PC-9 (cell line): ENCODE data around the gene SAP130. TPM values are rescaled to one million over a fixed set of nuclear protein-coding genes. Genes with fewer than 3 reads are reported as not detected.

Experiments
- BruUV-seq: library from RNA; stranded (reverse); fragments of 400-500 nt; replicated peaks from 2 replicates; lab custom pipeline; 2021; lab: Mats Ljungman, UMichigan
- CTCF ChIA-PET: fragments of 300-600 bp; sonication (Branson Sonifier 250); formaldehyde crosslinking; loops from one replicate; lab custom pipeline; 2022; ENCODE audit warnings: antibody characterized with exemption; lab: Charles Lee
- POLR2A ChIA-PET: fragments of 300-600 bp; sonication (Branson Sonifier 250); formaldehyde crosslinking; loops from one replicate; lab custom pipeline; 2022; ENCODE audit warnings: antibody characterized with exemption; ENCODE audit not compliant: unreplicated experiment; lab: Charles Lee
- DNase-seq, 2 experiments: peaks; one replicate each; pipeline versions ENCODE4 v3.0.0 to v3.0.0-alpha.2; 2015 to 2022; ENCODE audit warnings: mixed read lengths in 1 of 2
- H2AFZ ChIP-seq: fragments of 200-600 bp; sonication (generic); 2 replicates; pipeline ENCODE4 v1.8.1; 2017; ENCODE audit warnings: antibody characterized with exemption
- H3F3A ChIP-seq: fragments of 200-600 bp; sonication (generic); 2 replicates; pipeline ENCODE4 v1.8.1; 2017; ENCODE audit warnings: antibody characterized with exemption, mild to moderate bottlenecking, low read depth; ENCODE audit not compliant: insufficient read depth
- H3K27ac ChIP-seq: fragments of 200-600 bp; sonication (generic); 2 replicates; pipeline ENCODE4 v1.6.1; 2016; ENCODE audit warnings: mixed run types
- H3K27me3 ChIP-seq: fragments of 200-600 bp; sonication (generic); 2 replicates; pipeline ENCODE4 v1.6.1; 2016; ENCODE audit warnings: low read depth, mixed run types; ENCODE audit not compliant: insufficient read depth
- H3K36me3 ChIP-seq: fragments of 200-600 bp; sonication (generic); 2 replicates; pipeline ENCODE4 v1.6.1; 2016; ENCODE audit warnings: low read depth, mixed run types
- H3K4me1 ChIP-seq: fragments of 200-600 bp; sonication (generic); replicated peaks from 2 replicates; pipeline ENCODE4 v1.6.1; 2016; ENCODE audit warnings: mixed run types; ENCODE audit not compliant: insufficient read depth
- H3K4me2 ChIP-seq: fragments of 200-600 bp; sonication (generic); 2 replicates; pipeline ENCODE4 v1.6.1; 2017; ENCODE audit warnings: mixed run types
- H3K4me3 ChIP-seq: fragments of 200-600 bp; sonication (generic); 2 replicates; pipeline ENCODE4 v1.6.1; 2016; ENCODE audit warnings: mixed run types
- H3K79me2 ChIP-seq: fragments of 200-600 bp; sonication (generic); 2 replicates; pipeline ENCODE4 v1.6.1; 2017; ENCODE audit warnings: low read depth, mixed run types
- H3K9me2 ChIP-seq: fragments of 200-600 bp; sonication (generic); 2 replicates; pipeline ENCODE4 v1.8.1; 2017; ENCODE audit warnings: mild to moderate bottlenecking; ENCODE audit not compliant: insufficient read depth
- H3K9me3 ChIP-seq: fragments of 200-600 bp; sonication (generic); 2 replicates; pipeline ENCODE4 v1.8.1; 2016; ENCODE audit warnings: low read depth; ENCODE audit not compliant: insufficient read depth
- H4K20me1 ChIP-seq: fragments of 200-600 bp; sonication (generic); 2 replicates; pipeline ENCODE4 v1.8.1; 2017; ENCODE audit not compliant: insufficient read depth
- EZH2 ChIP-seq: fragments of 200-600 bp; sonication (generic); IDR thresholded peaks from 2 replicates; pipeline ENCODE4 v1.8.0; 2017; ENCODE audit warnings: antibody characterized with exemption, low read depth
- intact Hi-C: fragments of 100-400 bp; cut with micrococcal nuclease; formaldehyde crosslinking; loops from one replicate; pipeline ENCODE4 v1.10.0; 2022; ENCODE audit not compliant: unreplicated experiment
- total RNA-seq: library from RNA; stranded (reverse); gene quantifications from 2 replicates; pipeline ENCODE4 v1.2.3, GENCODE V29; 2021
- TF ChIP-seq, protein P1 (sequence below): fragments of 200-600 bp; sonication (generic); conservative IDR thresholded peaks from 2 replicates; pipeline ENCODE4 v1.6.1; 2017; ENCODE audit warnings: mixed run types, antibody characterized with exemption, mild to moderate bottlenecking, moderate library complexity

Gene SAP130
- total RNA-seq, 1 experiment from 2014 or later, result 33.9 TPM

GRCh38 chr2:127985026-127985734 is 42.7 kb downstream of the SAP130 start:
- Histone ChIP-seq H4K20me1 (no peaks in the 10 kb centered on the region; the same call in 1 of the 2 replicates), H3K9me2 (no peaks in the 10 kb centered on the region), H3K4me2 (no peak overlapping the region), H3K4me3 (no peak overlapping the region), H3K27me3 (no peaks in the 10 kb centered on the region), H2AFZ (no peak overlapping the region), H3K27ac (no peak overlapping the region), H3K36me3 (peaks cover 45% of the 10 kb centered on the region), H3K79me2 (no peaks in the 10 kb centered on the region), H3K9me3 (no peaks in the 10 kb centered on the region), H3K4me1 (no peaks in the 10 kb centered on the region), H3F3A (no peaks in the 10 kb centered on the region; the same call in 1 of the 2 replicates)
- BruUV-seq, result no TSS peak
- intact Hi-C loops, result no loop called here
- CTCF ChIA-PET, result no interaction called here
- POLR2A ChIA-PET, result no interaction called here
- TF ChIP-seq, protein P1, sequence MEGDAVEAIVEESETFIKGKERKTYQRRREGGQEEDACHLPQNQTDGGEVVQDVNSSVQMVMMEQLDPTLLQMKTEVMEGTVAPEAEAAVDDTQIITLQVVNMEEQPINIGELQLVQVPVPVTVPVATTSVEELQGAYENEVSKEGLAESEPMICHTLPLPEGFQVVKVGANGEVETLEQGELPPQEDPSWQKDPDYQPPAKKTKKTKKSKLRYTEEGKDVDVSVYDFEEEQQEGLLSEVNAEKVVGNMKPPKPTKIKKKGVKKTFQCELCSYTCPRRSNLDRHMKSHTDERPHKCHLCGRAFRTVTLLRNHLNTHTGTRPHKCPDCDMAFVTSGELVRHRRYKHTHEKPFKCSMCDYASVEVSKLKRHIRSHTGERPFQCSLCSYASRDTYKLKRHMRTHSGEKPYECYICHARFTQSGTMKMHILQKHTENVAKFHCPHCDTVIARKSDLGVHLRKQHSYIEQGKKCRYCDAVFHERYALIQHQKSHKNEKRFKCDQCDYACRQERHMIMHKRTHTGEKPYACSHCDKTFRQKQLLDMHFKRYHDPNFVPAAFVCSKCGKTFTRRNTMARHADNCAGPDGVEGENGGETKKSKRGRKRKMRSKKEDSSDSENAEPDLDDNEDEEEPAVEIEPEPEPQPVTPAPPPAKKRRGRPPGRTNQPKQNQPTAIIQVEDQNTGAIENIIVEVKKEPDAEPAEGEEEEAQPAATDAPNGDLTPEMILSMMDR, result no peak
- no peak for TF ChIP-seq EZH2
- DNase-seq, result no peak

DNA sequence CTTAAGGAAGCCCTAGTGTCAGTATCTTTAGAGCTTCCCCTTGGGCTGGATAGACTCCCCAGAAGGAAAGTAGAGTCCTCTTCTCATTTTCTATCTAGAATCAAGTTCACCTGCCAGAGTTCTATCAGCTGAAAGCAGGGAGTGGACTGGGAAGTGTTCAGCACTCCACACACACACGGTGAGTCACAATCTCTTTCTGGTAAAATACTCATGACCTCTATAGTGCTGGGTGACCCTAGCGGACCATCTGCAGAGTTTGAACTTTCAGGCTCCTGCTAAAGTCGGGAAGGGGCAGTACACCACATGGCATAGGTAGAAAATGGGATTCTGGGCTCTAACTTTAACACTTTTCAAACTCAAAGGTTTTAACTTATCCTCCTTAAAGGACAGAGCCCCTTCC is 43.3 kb downstream of the SAP130 start:
- Histone ChIP-seq H3F3A (no peaks in the 10 kb centered on the region; the same call in 1 of the 2 replicates), H2AFZ (no peak overlapping the region), H3K4me3 (no peak overlapping the region), H3K79me2 (no peaks in the 10 kb centered on the region), H3K27ac (no peak overlapping the region), H3K4me1 (no peaks in the 10 kb centered on the region), H4K20me1 (no peaks in the 10 kb centered on the region; the same call in 1 of the 2 replicates), H3K36me3 (peaks cover 40% of the 10 kb centered on the region), H3K4me2 (no peak overlapping the region), H3K9me2 (no peaks in the 10 kb centered on the region), H3K9me3 (no peaks in the 10 kb centered on the region), H3K27me3 (no peaks in the 10 kb centered on the region)
- DNase-seq, result no peak
- ChIA-PET CTCF (no interaction called here), POLR2A (no interaction called here)
- no TSS peak for BruUV-seq
- intact Hi-C loops, result no loop called here
- TF ChIP-seq, protein P1, result no peak
- no peak for TF ChIP-seq EZH2

- intact Hi-C loops, result no loop called here
- Histone ChIP-seq H4K20me1 (no peaks in the 10 kb centered on the region), H3F3A (no peaks in the 10 kb centered on the region), H3K9me3 (no peaks in the 10 kb centered on the region), H3K27ac (no peak overlapping the region), H3K4me2 (no peak overlapping the region), H3K79me2 (no peaks in the 10 kb centered on the region), H3K36me3 (0 out of 2 replicates have a peak, but pooled peaks cover 16% of the 10 kb centered on the region), H3K4me1 (no peaks in the 10 kb centered on the region), H3K4me3 (no peak overlapping the region), H3K27me3 (no peaks in the 10 kb centered on the region), H3K9me2 (no peaks in the 10 kb centered on the region), H2AFZ (no peak overlapping the region)
- BruUV-seq, result no TSS peak
- TF ChIP-seq EZH2, result no peak
- TF ChIP-seq, protein P1, result no peak
- ChIA-PET POLR2A (interaction anchor here (0.6 kb wide), 1 partner anchor 709 kb away, joined by 3 read pairs; no protein-coding TSS in a partner anchor), CTCF (no interaction called here)
- no peak for DNase-seq
Measured at GRCh38 chr2:127969446-127969845, 58.4 kb downstream of the SAP130 start.
